Stomach (tissue), 9 donors: ENCODE data around the gene ZNRF4. TPM values are rescaled to one million over a fixed set of nuclear protein-coding genes. Genes with fewer than 3 reads are reported as not detected.

Experiments used
- DNase-seq, 2 donors: peaks; one replicate each; pipeline versions ENCODE4 v3.0.0 to v3.0.0-alpha.2; 2013 to 2019
- H3K27ac ChIP-seq, 5 donors: fragments of 200-600 bp in 4 of 5; sonication (generic) in 4 of 5; one replicate each; pipeline ENCODE4 v1.5.1; 2013 to 2019; ENCODE audit warnings: mild to moderate bottlenecking in 1 of 5, moderate library complexity in 1 of 5
- H3K27me3 ChIP-seq, 3 donors: fragments of 200-600 bp; sonication (generic); one replicate each; pipeline ENCODE4 v1.5.1; 2017 to 2019; ENCODE audit warnings: mixed run types in 1 of 3
- H3K36me3 ChIP-seq, 4 donors: fragments of 200-600 bp; sonication (generic); 1 replicate in 3 of 4; 2 replicates in 1 of 4; pipeline ENCODE4 v1.5.1; 2016 to 2019
- H3K4me1 ChIP-seq, 4 donors: fragments of 200-600 bp; sonication (generic); one replicate each; pipeline ENCODE4 v1.5.1; 2016 to 2019
- H3K4me3 ChIP-seq, 4 donors: fragments of 200-600 bp; sonication (generic) in 3 of 4; one replicate each; pipeline ENCODE4 v1.5.1; 2016 to 2019; ENCODE audit warnings: mild to moderate bottlenecking in 1 of 4
- H3K9me3 ChIP-seq, 4 donors: fragments of 200-600 bp; sonication (generic); one replicate each; pipeline ENCODE4 v1.5.1; 2016 to 2019
- EP300 ChIP-seq: sonication (generic); formaldehyde crosslinking; IDR thresholded peaks from one replicate; pipeline ENCODE4 v1.6.1; 2017; ENCODE audit warnings: antibody characterized with exemption
- POLR2A ChIP-seq, 4 donors: fragments of 450-650 bp; IDR thresholded peaks; one replicate each; pipeline ENCODE4 v1.6.1; 2016; ENCODE audit warnings: antibody characterized with exemption in 4 of 4, control low read depth in 2 of 4, mild to moderate bottlenecking in 1 of 4, moderate library complexity in 1 of 4
- POLR2AphosphoS5 ChIP-seq, 3 donors: sonication (generic); formaldehyde crosslinking; IDR thresholded peaks; one replicate each; pipeline ENCODE4 v1.6.1; 2016; ENCODE audit warnings: antibody characterized with exemption in 3 of 3
- WGBS, 5 donors: extraction: QIAGEN DNeasy Blood & Tissue Kit in 3 of 5; methylation state at CpG; one replicate each; pipeline versions ENCODE4 v1.1.5 to v1.1.7; 2013 to 2018; 5-methylcytosine and 5-hydroxymethylcytosine counted together
- intact Hi-C: fragments of 100-400 bp; cut with DNase I; formaldehyde crosslinking; loops from one replicate; pipeline ENCODE4 v1.15.1; 2023; ENCODE audit warnings: low total_unique reads
- polyA plus RNA-seq, 3 donors: library from polyadenylated mRNA; stranded (reverse); fragments of 200-250 nt; gene quantifications; one replicate each; pipeline ENCODE4 v1.2.3, GENCODE V29; 2013
- total RNA-seq, 5 donors: library from RNA; depleted of rRNA; stranded (reverse); fragments of >200 nt; gene quantifications; one replicate each; pipeline versions ENCODE4 v1.1.0 to v1.2.3, GENCODE V29; 2014 to 2016
- TF ChIP-seq, protein P1 (sequence below), 7 experiments: fragments of 450-650 bp in 4 of 7; fragments of 200-600 bp in 3 of 7; sonication (generic) in 3 of 7; IDR thresholded peaks; one replicate each; pipeline ENCODE4 v1.5.1; 2016 to 2019; ENCODE audit warnings: antibody characterized with exemption in 7 of 7, control low read depth in 2 of 7, mild to moderate bottlenecking in 1 of 7
- donor health status: healthy with polysubstance abuse.
- donor health status: Bipolar disorder and iron deficiency.
- donor health status: healthy.

Gene ZNRF4
- total and polyA plus RNA-seq, 8 donors: not detected

DNA sequence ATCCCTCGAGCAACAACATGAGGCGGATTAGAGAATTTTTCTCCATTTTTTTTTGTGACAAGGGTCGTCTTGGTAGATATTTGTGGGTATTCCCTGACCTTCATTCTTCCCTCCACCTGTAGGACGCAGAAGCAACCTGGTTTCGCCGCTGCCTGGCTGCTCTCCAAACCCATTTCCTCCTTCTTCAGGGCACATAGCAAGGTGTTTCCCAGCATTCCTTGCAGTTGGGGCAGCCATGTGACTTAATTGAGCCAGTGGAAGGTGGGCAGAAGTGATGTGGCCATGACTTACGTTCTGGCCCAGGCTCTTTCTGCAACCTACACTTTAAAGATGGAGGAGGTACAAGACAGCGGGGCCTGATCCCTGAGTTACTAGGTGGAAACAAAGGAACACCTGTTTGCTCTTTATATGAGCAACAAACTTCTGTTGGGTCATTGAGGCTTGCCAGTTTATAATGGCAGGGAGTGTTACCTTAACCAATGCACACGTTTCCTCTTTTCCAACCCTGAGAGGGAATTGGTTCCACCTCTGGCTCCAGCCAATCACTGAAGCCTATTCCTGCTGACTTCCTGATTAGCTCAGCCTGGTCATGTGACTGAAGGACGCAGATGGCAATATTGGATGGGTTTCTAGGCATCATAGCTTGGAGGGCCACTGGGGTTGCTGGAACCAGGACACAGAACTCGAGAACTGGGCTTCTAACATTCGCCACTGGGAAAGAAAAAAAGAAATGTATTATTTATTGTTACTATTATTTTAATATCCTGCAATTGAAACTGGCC, 30.8 kb upstream of the ZNRF4 start:
- no peak for DNase-seq
- H3K27ac ChIP-seq: no peak overlapping the region
- TF ChIP-seq POLR2A (IDR thresholded peaks at IDR 0.05) (no peak), EP300 (no peak), POLR2AphosphoS5 (IDR thresholded peaks at IDR 0.05) (no peak)
- TF ChIP-seq, protein P1, sequence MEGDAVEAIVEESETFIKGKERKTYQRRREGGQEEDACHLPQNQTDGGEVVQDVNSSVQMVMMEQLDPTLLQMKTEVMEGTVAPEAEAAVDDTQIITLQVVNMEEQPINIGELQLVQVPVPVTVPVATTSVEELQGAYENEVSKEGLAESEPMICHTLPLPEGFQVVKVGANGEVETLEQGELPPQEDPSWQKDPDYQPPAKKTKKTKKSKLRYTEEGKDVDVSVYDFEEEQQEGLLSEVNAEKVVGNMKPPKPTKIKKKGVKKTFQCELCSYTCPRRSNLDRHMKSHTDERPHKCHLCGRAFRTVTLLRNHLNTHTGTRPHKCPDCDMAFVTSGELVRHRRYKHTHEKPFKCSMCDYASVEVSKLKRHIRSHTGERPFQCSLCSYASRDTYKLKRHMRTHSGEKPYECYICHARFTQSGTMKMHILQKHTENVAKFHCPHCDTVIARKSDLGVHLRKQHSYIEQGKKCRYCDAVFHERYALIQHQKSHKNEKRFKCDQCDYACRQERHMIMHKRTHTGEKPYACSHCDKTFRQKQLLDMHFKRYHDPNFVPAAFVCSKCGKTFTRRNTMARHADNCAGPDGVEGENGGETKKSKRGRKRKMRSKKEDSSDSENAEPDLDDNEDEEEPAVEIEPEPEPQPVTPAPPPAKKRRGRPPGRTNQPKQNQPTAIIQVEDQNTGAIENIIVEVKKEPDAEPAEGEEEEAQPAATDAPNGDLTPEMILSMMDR (IDR thresholded peaks at IDR 0.05): no peak
- H3K27me3 ChIP-seq: peaks cover 0 to 73% (median 18%) of the 10 kb centered on the region in 3 donors
- 76 to 82% (median 79%) methylated on average over 12 of the region's 12 CpGs for WGBS, 5 donors
- H3K4me1 ChIP-seq: no peaks in the 10 kb centered on the region
- H3K9me3 ChIP-seq: no peaks in the 10 kb centered on the region
- H3K36me3 ChIP-seq: no peaks in the 10 kb centered on the region
- no peak overlapping the region for H3K4me3 ChIP-seq
- intact Hi-C loops: no loop called here

GRCh38 chr19:5425260-5425659, 30.0 kb upstream of the ZNRF4 start:
- H3K36me3 ChIP-seq: no peaks in the 10 kb centered on the region
- intact Hi-C loops: no loop called here
- no peak overlapping the region for H3K27ac ChIP-seq
- no peak overlapping the region for H3K4me3 ChIP-seq
- peaks cover 0 to 70% (median 18%) of the 10 kb centered on the region in 3 donors for H3K27me3 ChIP-seq
- no peak for DNase-seq
- no peaks in the 10 kb centered on the region for H3K9me3 ChIP-seq
- WGBS, 5 donors: 34 to 61% (median 43%) methylated on average over 1 of the region's 1 CpG
- no peaks in the 10 kb centered on the region for H3K4me1 ChIP-seq
- no peak for TF ChIP-seq POLR2AphosphoS5 (IDR thresholded peaks at IDR 0.05)
- no peak for TF ChIP-seq POLR2A (IDR thresholded peaks at IDR 0.05)
- TF ChIP-seq, protein P1 (IDR thresholded peaks at IDR 0.05): no peak
- no peak for TF ChIP-seq EP300

DNA sequence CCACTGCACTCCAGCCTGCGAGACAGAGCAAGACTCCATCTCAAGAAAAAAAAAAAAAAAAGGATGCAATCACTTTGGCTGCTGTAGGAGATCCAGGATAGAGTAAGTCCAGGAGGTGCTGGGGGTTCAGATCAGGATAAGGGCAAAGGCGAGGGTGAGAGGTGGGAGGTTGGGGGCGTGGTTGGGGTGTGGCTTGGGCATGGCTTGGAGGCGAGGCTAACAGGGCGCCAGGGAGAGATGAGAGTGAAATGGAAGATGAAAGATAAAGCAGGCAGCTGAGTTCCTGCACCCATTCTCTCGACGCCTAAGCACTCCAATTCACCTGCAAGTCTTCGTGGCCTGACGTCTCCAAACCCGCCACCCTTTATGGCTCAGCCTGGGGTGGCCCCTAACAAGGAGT, 25.0 kb upstream of the ZNRF4 start:
- peaks cover 0 to 64% (median 11%) of the 10 kb centered on the region in 3 donors for H3K27me3 ChIP-seq
- TF ChIP-seq POLR2AphosphoS5 (IDR thresholded peaks at IDR 0.05) (no peak), EP300 (no peak)
- 24 to 42% (median 35%) methylated on average over 10 of the region's 10 CpGs for WGBS, 5 donors
- peaks cover 0 to 4% (median 0%) of the 10 kb centered on the region in 4 donors for H3K9me3 ChIP-seq
- intact Hi-C loops: no loop called here
- H3K36me3 ChIP-seq: no peaks in the 10 kb centered on the region
- no peak overlapping the region for H3K4me3 ChIP-seq
- no peak for DNase-seq
- H3K4me1 ChIP-seq: no peaks in the 10 kb centered on the region
- H3K27ac ChIP-seq: no peak overlapping the region

GRCh38 chr19:5432687-5433086, 22.5 kb upstream of the ZNRF4 start:
- peaks cover 0 to 9% (median 4%) of the 10 kb centered on the region in 4 donors for H3K4me1 ChIP-seq
- no peak overlapping the region for H3K27ac ChIP-seq
- H3K27me3 ChIP-seq: peaks cover 0 to 64% (median 10%) of the 10 kb centered on the region in 3 donors
- no peak overlapping the region for H3K4me3 ChIP-seq
- WGBS, 5 donors: 57 to 87% (median 72%) methylated on average over 5 of the region's 5 CpGs
- no peak for TF ChIP-seq POLR2A (IDR thresholded peaks at IDR 0.05)
- no peak for TF ChIP-seq EP300
- TF ChIP-seq, protein P1 (IDR thresholded peaks at IDR 0.05): no peak
- TF ChIP-seq POLR2AphosphoS5 (IDR thresholded peaks at IDR 0.05): no peak
- peaks cover 0 to 4% (median 0%) of the 10 kb centered on the region in 4 donors for H3K9me3 ChIP-seq
- DNase-seq: no peak
- intact Hi-C loops: no loop called here
- no peaks in the 10 kb centered on the region for H3K36me3 ChIP-seq
